HG03575 (cell line): ENCODE measurements around the gene ZMYM5.
A peak's percentile ranks its signal among the peaks of the same experiment; 100 is the strongest.
"Not testable (repeated sequence)": the region's sequence is repeated elsewhere in the genome, so short reads cannot be mapped to it uniquely, and the experiment has no call there.

ENCODE experiments used
- ATAC-seq: cut with Tn5 transposase; IDR thresholded peaks from one replicate; pipeline ENCODE4 v1.9.1; 2021; ENCODE audit not compliant: unreplicated experiment, insufficient number of reproducible peaks, low FRiP score; ENCODE audit errors: extremely low read depth

ZMYM5 gene

GRCh38 chr13:19863323-19864023 lies at the start of gene ZMYM5:
Gene ZMYM5, minus strand, starts transcription at chr13:19863649. Its CDS starts 11,469 bp downstream, at chr13:19852180.
- peak; percentile 47 for ATAC-seq

- no peak for ATAC-seq
Observed at GRCh38 chr13:19910336-19911072, 47.1 kb upstream of the ZMYM5 start.

- no peak for ATAC-seq
Observed at GRCh38 chr13:19908350-19908986, 45.0 kb upstream of the ZMYM5 start.

- not testable (repeated sequence) for ATAC-seq
Observed at GRCh38 chr13:19905487-19906195, 42.2 kb upstream of the ZMYM5 start.

GRCh38 chr13:19890030-19890429 lies 26.6 kb upstream of the ZMYM5 start:
- ATAC-seq: no peak

- no peak for ATAC-seq
Observed at GRCh38 chr13:19888799-19889198, 25.4 kb upstream of the ZMYM5 start.

- ATAC-seq: no peak
Observed at GRCh38 chr13:19882231-19882630, 18.8 kb upstream of the ZMYM5 start.

GRCh38 chr13:19881641-19882040 lies 18.2 kb upstream of the ZMYM5 start:
- no peak for ATAC-seq

- no peak for ATAC-seq
Observed at GRCh38 chr13:19864746-19865309, 1.4 kb upstream of the ZMYM5 start.

- ATAC-seq: no peak
Observed at GRCh38 chr13:19864024-19864745, 736 bp upstream of the ZMYM5 start.

- no peak for ATAC-seq
Observed at GRCh38 chr13:19862481-19863313, 752 bp downstream of the ZMYM5 start.

GRCh38 chr13:19861762-19862161 lies 1.7 kb downstream of the ZMYM5 start:
- ATAC-seq: no peak

GRCh38 chr13:19860884-19861655 lies 2.4 kb downstream of the ZMYM5 start:
- no peak for ATAC-seq

GRCh38 chr13:19857637-19858036 lies 5.8 kb downstream of the ZMYM5 start:
- not testable (repeated sequence) for ATAC-seq

GRCh38 chr13:19852766-19853165 lies 10.7 kb downstream of the ZMYM5 start:
- ATAC-seq: no peak

GRCh38 chr13:19845758-19846157 lies 17.7 kb downstream of the ZMYM5 start:
- ATAC-seq: no peak

- no peak for ATAC-seq
Observed at GRCh38 chr13:19838865-19839275, 24.6 kb downstream of the ZMYM5 start.
